HepG2 (cell line): Measurements from ENCODE around the gene PROC. TPM values are rescaled to one million over a fixed set of nuclear protein-coding genes. Genes with fewer than 3 reads are reported as not detected.
A peak's percentile ranks its signal among the peaks of the same experiment; 100 is the strongest.

Experiments used
- ATAC-seq: fragments of 200-7000 bp; cut with Tn5 transposase; 3 replicates; pipeline ENCODE4 v1.9.1; 2020; ENCODE audit warnings: mild to moderate bottlenecking, moderate library complexity
- BruUV-seq: library from RNA; stranded (reverse); fragments of 400-500 nt; replicated peaks from 2 replicates; lab custom pipeline; 2021; lab: Mats Ljungman, UMichigan
- CTCF ChIA-PET: fragments of 300-600 bp; formaldehyde crosslinking; extraction: SDS; loops from one replicate; lab custom pipeline; 2021; ENCODE audit warnings: low total read pairs, inconsistent platforms, low intra/inter-chr PET ratio; lab: Yijun Ruan, JAX
- POLR2A ChIA-PET: fragments of 350-600 bp; sonication (Branson Sonifier 250); formaldehyde crosslinking; loops from one replicate; lab custom pipeline; 2020; ENCODE audit warnings: antibody characterized with exemption, inconsistent platforms; lab: Yijun Ruan, JAX
- DNase-seq: peaks from one replicate; pipeline ENCODE4 v3.0.0-alpha.2; 2015; ENCODE audit warnings: low spot score
- FAIRE-seq: peaks from 3 replicates; lab custom pipeline; 2011; peaks lifted over from hg19 to GRCh38; lab: Jason Lieb, UNC
- H2AFZ ChIP-seq: one replicate; pipeline ENCODE4 v1.6.1; 2011; ENCODE audit warnings: low read length, inconsistent platforms
- H3K27ac ChIP-seq: fragments of 300-600 bp; 3 replicates; pipeline ENCODE4 v1.8.0; 2011; ENCODE audit warnings: mixed run types, mild to moderate bottlenecking, mixed read lengths, low read length, inconsistent platforms; ENCODE audit not compliant: insufficient read depth; ENCODE audit errors: extremely low read length
- H3K27me3 ChIP-seq, 2 experiments: fragments of 200-600 bp in 1 of 2; 2 replicates in 1 of 2; 3 replicates in 1 of 2; pipeline versions ENCODE4 v1.6.0 to v1.8.0; 2011; ENCODE audit warnings: low read length in 2 of 2, mild to moderate bottlenecking in 2 of 2, moderate library complexity in 2 of 2, inconsistent platforms in 1 of 2; ENCODE audit not compliant: insufficient read depth in 2 of 2, control insufficient read depth in 1 of 2
- H3K36me3 ChIP-seq, 2 experiments: fragments of 200-600 bp in 1 of 2; replicated peaks in 1 of 2; 2 replicates in 1 of 2; 3 replicates in 1 of 2; pipeline versions ENCODE4 v1.5.1 to v1.8.0; 2011; ENCODE audit warnings: low read length in 2 of 2, inconsistent platforms in 1 of 2; ENCODE audit not compliant: insufficient read depth in 2 of 2, control insufficient read depth in 1 of 2
- H3K4me1 ChIP-seq: 2 replicates; pipeline ENCODE4 v1.5.1; 2012; ENCODE audit warnings: low read length, inconsistent platforms; ENCODE audit not compliant: insufficient read depth
- H3K4me2 ChIP-seq: 2 replicates; pipeline ENCODE4 v1.6.0; 2011; ENCODE audit warnings: low read depth, low read length, inconsistent platforms
- H3K4me3 ChIP-seq, 3 experiments: fragments of 200-600 bp in 1 of 3; sonication (generic), shearing (Covaris generic) in 1 of 3; replicated peaks in 1 of 3; 2 replicates each; pipeline ENCODE4 v1.5.1; 2011 to 2016; ENCODE audit warnings: low read length in 3 of 3, inconsistent platforms in 2 of 3, low read depth in 2 of 3, mild to moderate bottlenecking in 2 of 3, control low read depth in 1 of 3, mixed read lengths in 1 of 3; ENCODE audit not compliant: insufficient read depth in 1 of 3
- H3K79me2 ChIP-seq: one replicate; pipeline ENCODE4 v1.6.1; 2011; ENCODE audit warnings: low read length, inconsistent platforms; ENCODE audit not compliant: insufficient read depth
- H3K9ac ChIP-seq: 2 replicates; pipeline ENCODE4 v1.6.0; 2011; ENCODE audit warnings: mild to moderate bottlenecking, low read depth, low read length, inconsistent platforms; ENCODE audit not compliant: insufficient read depth
- H3K9me3 ChIP-seq: 2 replicates; pipeline ENCODE4 v1.5.1; 2012; ENCODE audit warnings: mild to moderate bottlenecking, low read length
- H4K20me1 ChIP-seq: 2 replicates; pipeline ENCODE4 v1.6.0; 2011; ENCODE audit warnings: inconsistent platforms, mild to moderate bottlenecking, low read length, moderate library complexity; ENCODE audit not compliant: insufficient read depth
- AKAP8 ChIP-seq: sonication (generic); formaldehyde crosslinking; IDR thresholded peaks from 2 replicates; pipeline ENCODE4 v1.5.1; 2020; ENCODE audit warnings: mild to moderate bottlenecking, missing genetic modification reagents
- ATF3 ChIP-seq: sonication (generic); formaldehyde crosslinking; IDR thresholded peaks from 2 replicates; pipeline ENCODE4 v1.4.0; 2020; ENCODE audit warnings: missing genetic modification reagents
- CEBPB ChIP-seq: IDR thresholded peaks from 2 replicates; pipeline ENCODE4 v1.6.1; 2011; ENCODE audit warnings: low read depth, low read length, improper control_type of control experiment, borderline replicate concordance
- CHCHD3 ChIP-seq: sonication (generic); formaldehyde crosslinking; IDR thresholded peaks from 2 replicates; pipeline ENCODE4 v1.8.0; 2022; ENCODE audit warnings: mild to moderate bottlenecking, missing genetic modification reagents, moderate library complexity
- HDAC2 ChIP-seq: sonication (generic); formaldehyde crosslinking; IDR thresholded peaks from 2 replicates; pipeline ENCODE4 v1.4.0; 2020; ENCODE audit warnings: missing genetic modification reagents
- IKZF5 ChIP-seq: IDR thresholded peaks from 2 replicates; pipeline ENCODE4 v1.6.1; 2018; ENCODE audit warnings: missing genetic modification reagents, mild to moderate bottlenecking, missing compliant biosample characterization
- LRRFIP1 ChIP-seq: sonication (generic); formaldehyde crosslinking; conservative IDR thresholded peaks from 2 replicates; pipeline ENCODE4 v1.4.0; 2020; ENCODE audit warnings: missing genetic modification reagents
- ZFP36L1 ChIP-seq: sonication (generic); formaldehyde crosslinking; IDR thresholded peaks from 2 replicates; pipeline ENCODE4 v1.8.0; 2022; ENCODE audit warnings: mild to moderate bottlenecking, missing genetic modification reagents, moderate library complexity
- ZNF563 ChIP-seq: sonication (generic); formaldehyde crosslinking; IDR thresholded peaks from 2 replicates; pipeline ENCODE4 v1.8.0; 2022; ENCODE audit warnings: mild to moderate bottlenecking, moderate library complexity, missing genetic modification reagents
- WGBS: methylation state at CpG from one replicate; pipeline ENCODE4 v1.1.6; 2017; ENCODE audit warnings: low lambda C conversion rate; 5-methylcytosine and 5-hydroxymethylcytosine counted together
- in situ Hi-C: cut with HindIII; loops from 2 replicates; pipeline ENCODE4 v1.10.0; 2017; ENCODE audit warnings: low pct_unique_long_range_greater_than_20kb; ENCODE audit not compliant: extremely low pct_ligation_motif_present
- intact Hi-C: fragments of 100-400 bp; cut with micrococcal nuclease; formaldehyde crosslinking; loops from one replicate; pipeline ENCODE4 v1.10.0; 2022; ENCODE audit not compliant: unreplicated experiment
- polyA plus RNA-seq, 8 experiments: library from polyadenylated mRNA; depleted of rRNA in 3 of 8; stranded (reverse) in 7 of 8; unstranded in 1 of 8; fragments of >200 nt; fragmentation: Illumina TruSeq in 4 of 8; extraction: Trizol in 4 of 8; gene quantifications; 2 replicates each; pipeline versions ENCODE4 v1.2.1 to v1.2.3, GENCODE V29; 2011 to 2016; ENCODE audit warnings: low read depth in 4 of 8, missing spikeins in 1 of 8, mixed read lengths in 1 of 8; ENCODE audit not compliant: insufficient read depth in 1 of 8
- total RNA-seq, 5 experiments: library from RNA; depleted of rRNA; stranded (reverse); fragments of >200 nt; fragmentation: Illumina TruSeq; extraction: Trizol; gene quantifications; 2 replicates each; pipeline ENCODE4 v1.2.3, GENCODE V29; 2016; ENCODE audit warnings: low read depth in 1 of 5
- TF ChIP-seq, protein P1 (sequence below): IDR thresholded peaks from 2 replicates; pipeline ENCODE4 v1.6.1; 2016
- TF ChIP-seq, protein P2 (sequence below): sonication (generic); formaldehyde crosslinking; IDR thresholded peaks from 2 replicates; pipeline ENCODE4 v1.4.0; 2020; ENCODE audit warnings: missing genetic modification reagents

PROC gene
- total and polyA plus RNA-seq, 2 of the 13 experiments (the other 11 are each of a cell fraction or from before 2014, with no cell fraction given) = 134 to 185 TPM

GRCh38 chr2:127472268-127472667 lies 54.0 kb downstream of the PROC start:
- DNase-seq = peak; percentile 55
- Histone ChIP-seq H3K79me2 (no peaks in the 10 kb centered on the region), H3K9me3 (no peaks in the 10 kb centered on the region), H3K4me3 (no peak overlapping the region), H3K4me2 (no peak overlapping the region), H3K27ac (no peak overlapping the region), H3K27me3 (no peaks in the 10 kb centered on the region), H2AFZ (no peak overlapping the region), H3K4me1 (peaks cover 28% of the 10 kb centered on the region), H3K36me3 (no peaks in the 10 kb centered on the region; a peak in 1 of 5 replicates), H4K20me1 (no peaks in the 10 kb centered on the region), H3K9ac (no peak overlapping the region)
- intact Hi-C loops (loop anchor here (1.0 kb wide), 1 partner anchor 34 kb away; no protein-coding TSS in a partner anchor), in situ Hi-C loops (no loop called here)
- WGBS = 91% methylated on average over 1 of the region's 1 CpG
- BruUV-seq = no TSS peak
- ATAC-seq = peak; percentile 78
- FAIRE-seq = no peak
- TF ChIP-seq CEBPB = peak; percentile 50; the same call in 1 of the 2 replicates
- no peak for TF ChIP-seq HDAC2 (CRISPR knock-in tag)
- TF ChIP-seq, protein P1, sequence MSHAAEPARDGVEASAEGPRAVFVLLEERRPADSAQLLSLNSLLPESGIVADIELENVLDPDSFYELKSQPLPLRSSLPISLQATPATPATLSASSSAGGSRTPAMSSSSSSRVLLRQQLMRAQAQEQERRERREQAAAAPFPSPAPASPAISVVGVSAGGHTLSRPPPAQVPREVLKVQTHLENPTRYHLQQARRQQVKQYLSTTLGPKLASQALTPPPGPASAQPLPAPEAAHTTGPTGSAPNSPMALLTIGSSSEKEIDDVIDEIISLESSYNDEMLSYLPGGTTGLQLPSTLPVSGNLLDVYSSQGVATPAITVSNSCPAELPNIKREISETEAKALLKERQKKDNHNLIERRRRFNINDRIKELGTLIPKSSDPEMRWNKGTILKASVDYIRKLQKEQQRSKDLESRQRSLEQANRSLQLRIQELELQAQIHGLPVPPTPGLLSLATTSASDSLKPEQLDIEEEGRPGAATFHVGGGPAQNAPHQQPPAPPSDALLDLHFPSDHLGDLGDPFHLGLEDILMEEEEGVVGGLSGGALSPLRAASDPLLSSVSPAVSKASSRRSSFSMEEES (CRISPR knock-in tag) = no peak
- ChIA-PET CTCF (no interaction called here), POLR2A (interaction anchor here (1.3 to 3.0 kb wide), 2 partner anchors 17 to 64 kb away, joined by 4 to 13 read pairs; no protein-coding TSS in a partner anchor)

DNA sequence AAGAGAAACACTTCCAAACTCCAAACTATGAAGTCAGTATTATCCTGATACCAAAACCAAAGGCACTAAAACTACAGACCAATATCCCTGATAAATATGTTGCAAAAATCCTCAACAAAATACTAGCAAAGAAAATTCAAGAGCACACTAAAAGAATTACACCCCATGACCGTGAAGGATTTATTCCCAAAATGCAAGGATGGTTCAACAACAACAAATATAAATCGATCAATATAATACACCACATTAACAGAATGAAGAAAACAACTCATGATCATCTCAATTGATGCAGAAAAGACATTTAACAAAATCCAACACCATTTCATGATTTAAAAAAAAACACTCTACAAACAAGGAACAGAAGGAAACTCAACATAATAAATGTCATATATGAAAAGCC lies 57.6 kb downstream of the PROC start:
- Histone ChIP-seq H3K36me3 (peaks cover 0 to 11% of the 10 kb centered on the region in 2 experiments; a peak in 3 of 5 replicates), H3K4me1 (peaks cover 38% of the 10 kb centered on the region), H4K20me1 (no peaks in the 10 kb centered on the region), H3K9me3 (no peaks in the 10 kb centered on the region), H3K4me3 (no peak overlapping the region), H2AFZ (no peak overlapping the region), H3K27ac (no peak overlapping the region), H3K27me3 (no peaks in the 10 kb centered on the region), H3K9ac (no peak overlapping the region), H3K4me2 (no peak overlapping the region), H3K79me2 (no peaks in the 10 kb centered on the region)
- FAIRE-seq = no peak
- 92% methylated on average over 2 of the region's 2 CpGs for WGBS
- intact Hi-C loops = no loop called here
- POLR2A ChIA-PET = interaction anchor here (2.3 kb wide), 1 partner anchor 21 kb away, joined by 6 read pairs; no protein-coding TSS in a partner anchor
- DNase-seq = no peak
- ATAC-seq = no peak
- no TSS peak for BruUV-seq
- in situ Hi-C loops = loop anchor here (5.0 kb wide), 1 partner anchor 278 kb away; no protein-coding TSS in a partner anchor
- CTCF ChIA-PET = no interaction called here
- no peak for TF ChIP-seq ZFP36L1 (CRISPR knock-in tag)
- no peak for TF ChIP-seq ATF3
- TF ChIP-seq, protein P2, sequence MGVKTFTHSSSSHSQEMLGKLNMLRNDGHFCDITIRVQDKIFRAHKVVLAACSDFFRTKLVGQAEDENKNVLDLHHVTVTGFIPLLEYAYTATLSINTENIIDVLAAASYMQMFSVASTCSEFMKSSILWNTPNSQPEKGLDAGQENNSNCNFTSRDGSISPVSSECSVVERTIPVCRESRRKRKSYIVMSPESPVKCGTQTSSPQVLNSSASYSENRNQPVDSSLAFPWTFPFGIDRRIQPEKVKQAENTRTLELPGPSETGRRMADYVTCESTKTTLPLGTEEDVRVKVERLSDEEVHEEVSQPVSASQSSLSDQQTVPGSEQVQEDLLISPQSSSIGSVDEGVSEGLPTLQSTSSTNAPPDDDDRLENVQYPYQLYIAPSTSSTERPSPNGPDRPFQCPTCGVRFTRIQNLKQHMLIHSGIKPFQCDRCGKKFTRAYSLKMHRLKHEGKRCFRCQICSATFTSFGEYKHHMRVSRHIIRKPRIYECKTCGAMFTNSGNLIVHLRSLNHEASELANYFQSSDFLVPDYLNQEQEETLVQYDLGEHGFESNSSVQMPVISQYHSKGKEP (CRISPR knock-in tag) = no peak
- no peak for TF ChIP-seq LRRFIP1
- no peak for TF ChIP-seq CHCHD3
- no peak for TF ChIP-seq ZNF563 (CRISPR knock-in tag)
- TF ChIP-seq AKAP8 (CRISPR knock-in tag) = no peak
- no peak for TF ChIP-seq IKZF5 (CRISPR knock-in tag)
